ENCODE data around the gene ALOXE3. TPM values are rescaled to one million over a fixed set of nuclear protein-coding genes. Genes with fewer than 3 reads are reported as not detected.

ALOXE3 gene
- total RNA-seq, 1 donor from 2014 or later, result not detected

DNA sequence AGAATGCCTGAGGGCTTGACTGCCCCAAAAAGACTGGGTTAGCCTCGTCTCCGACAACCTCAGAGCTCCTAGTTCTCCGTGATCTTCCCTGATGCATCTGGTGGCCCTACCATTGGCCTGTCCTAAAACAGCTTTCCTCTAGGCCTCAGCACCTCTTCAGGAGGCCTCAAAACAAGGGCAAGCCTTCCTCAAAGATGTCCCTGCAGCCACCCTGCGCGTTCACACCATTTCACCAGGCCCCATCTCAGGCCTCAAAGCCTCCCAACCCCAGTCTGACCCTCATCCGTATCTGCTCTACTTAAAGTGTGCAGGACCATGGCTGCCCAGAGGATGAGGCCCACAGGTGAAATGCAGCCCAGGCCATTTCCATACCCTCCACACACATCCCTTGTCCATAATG, 7.4 kb downstream of the ALOXE3 start:
- no peak overlapping the region for H3K9ac ChIP-seq
- H3K4me1 ChIP-seq, result peaks cover 2% of the 10 kb centered on the region
- peak overlapping the region; percentile 66 for H3K4me3 Mint-ChIP-seq
- no peak for DNase-seq (ENCODE audit: low spot score)
- peaks cover 4% of the 10 kb centered on the region for H3K4me1 Mint-ChIP-seq
- no peaks in the 10 kb centered on the region for H3K9me3 Mint-ChIP-seq
- no peaks in the 10 kb centered on the region for H3K79me2 ChIP-seq (ENCODE audit: low read depth)
- no peaks in the 10 kb centered on the region for H4K20me1 ChIP-seq (ENCODE audit: low read depth)
- no peak overlapping the region for H3K4me3 ChIP-seq
- TF ChIP-seq, protein P1, sequence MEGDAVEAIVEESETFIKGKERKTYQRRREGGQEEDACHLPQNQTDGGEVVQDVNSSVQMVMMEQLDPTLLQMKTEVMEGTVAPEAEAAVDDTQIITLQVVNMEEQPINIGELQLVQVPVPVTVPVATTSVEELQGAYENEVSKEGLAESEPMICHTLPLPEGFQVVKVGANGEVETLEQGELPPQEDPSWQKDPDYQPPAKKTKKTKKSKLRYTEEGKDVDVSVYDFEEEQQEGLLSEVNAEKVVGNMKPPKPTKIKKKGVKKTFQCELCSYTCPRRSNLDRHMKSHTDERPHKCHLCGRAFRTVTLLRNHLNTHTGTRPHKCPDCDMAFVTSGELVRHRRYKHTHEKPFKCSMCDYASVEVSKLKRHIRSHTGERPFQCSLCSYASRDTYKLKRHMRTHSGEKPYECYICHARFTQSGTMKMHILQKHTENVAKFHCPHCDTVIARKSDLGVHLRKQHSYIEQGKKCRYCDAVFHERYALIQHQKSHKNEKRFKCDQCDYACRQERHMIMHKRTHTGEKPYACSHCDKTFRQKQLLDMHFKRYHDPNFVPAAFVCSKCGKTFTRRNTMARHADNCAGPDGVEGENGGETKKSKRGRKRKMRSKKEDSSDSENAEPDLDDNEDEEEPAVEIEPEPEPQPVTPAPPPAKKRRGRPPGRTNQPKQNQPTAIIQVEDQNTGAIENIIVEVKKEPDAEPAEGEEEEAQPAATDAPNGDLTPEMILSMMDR (IDR thresholded peaks at IDR 0.05), result no peak
- TF ChIP-seq EZH2phosphoT487 (IDR thresholded peaks at IDR 0.05) (no peak), EZH2 (IDR thresholded peaks at IDR 0.05) (no peak)
- no peak overlapping the region for H3K4me2 ChIP-seq
- no peaks in the 10 kb centered on the region for H3K36me3 Mint-ChIP-seq
- H3K27me3 Mint-ChIP-seq (ENCODE audit: insufficient read depth, low read depth), result peaks cover 55% of the 10 kb centered on the region
- no peaks in the 10 kb centered on the region for H3K36me3 ChIP-seq
- H2AFZ ChIP-seq (replicated peaks), result no peak overlapping the region
- H3F3A ChIP-seq (ENCODE audit: low read depth), result no peaks in the 10 kb centered on the region
- H3K27ac Mint-ChIP-seq, result no peak overlapping the region
- peaks cover 87% of the 10 kb centered on the region for H3K27me3 ChIP-seq
- no peaks in the 10 kb centered on the region for H3K9me3 ChIP-seq (ENCODE audit: low read depth)
- no peak overlapping the region for H3K27ac ChIP-seq

DNA sequence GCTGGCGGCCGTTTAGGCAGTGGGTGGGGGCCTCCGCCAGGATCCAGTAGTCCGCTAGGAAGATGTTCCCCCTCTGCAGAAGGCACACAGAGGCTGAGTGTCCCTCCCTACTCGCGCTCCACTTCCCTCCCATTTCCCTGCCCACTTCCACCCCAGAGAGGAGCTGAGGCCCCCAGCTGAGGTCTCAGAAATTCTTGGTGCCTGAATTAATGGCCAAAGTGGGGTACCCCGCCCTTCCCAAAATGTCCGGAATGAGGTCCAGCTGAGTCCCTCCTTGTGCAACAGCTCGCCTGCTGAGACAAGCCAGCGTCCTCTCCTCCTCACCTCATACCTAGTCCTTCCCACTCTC, 7.9 kb downstream of the ALOXE3 start:
- peaks cover 2% of the 10 kb centered on the region for H3K4me1 ChIP-seq
- no peak overlapping the region for H2AFZ ChIP-seq (replicated peaks)
- no peaks in the 10 kb centered on the region for H4K20me1 ChIP-seq (ENCODE audit: low read depth)
- no peaks in the 10 kb centered on the region for H3F3A ChIP-seq (ENCODE audit: low read depth)
- H3K4me3 ChIP-seq, result peak overlapping the region; percentile 50
- H3K36me3 ChIP-seq, result no peaks in the 10 kb centered on the region
- no peak overlapping the region for H3K9ac ChIP-seq
- Mint-ChIP-seq H3K27ac (no peak overlapping the region), H3K27me3 (ENCODE audit: insufficient read depth, low read depth) (peaks cover 51% of the 10 kb centered on the region), H3K36me3 (no peaks in the 10 kb centered on the region), H3K4me1 (peaks cover 4% of the 10 kb centered on the region), H3K9me3 (no peaks in the 10 kb centered on the region), H3K4me3 (peak overlapping the region; percentile 66)
- no peaks in the 10 kb centered on the region for H3K9me3 ChIP-seq (ENCODE audit: low read depth)
- DNase-seq (ENCODE audit: low spot score), result no peak
- peaks cover 82% of the 10 kb centered on the region for H3K27me3 ChIP-seq
- no peaks in the 10 kb centered on the region for H3K79me2 ChIP-seq (ENCODE audit: low read depth)
- H3K4me2 ChIP-seq, result peak overlapping the region; percentile 79
- TF ChIP-seq, protein P1 (IDR thresholded peaks at IDR 0.05), result no peak
- TF ChIP-seq EZH2 (IDR thresholded peaks at IDR 0.05) (peak; percentile 5), EZH2phosphoT487 (IDR thresholded peaks at IDR 0.05) (no peak)
- H3K27ac ChIP-seq, result no peak overlapping the region

DNA sequence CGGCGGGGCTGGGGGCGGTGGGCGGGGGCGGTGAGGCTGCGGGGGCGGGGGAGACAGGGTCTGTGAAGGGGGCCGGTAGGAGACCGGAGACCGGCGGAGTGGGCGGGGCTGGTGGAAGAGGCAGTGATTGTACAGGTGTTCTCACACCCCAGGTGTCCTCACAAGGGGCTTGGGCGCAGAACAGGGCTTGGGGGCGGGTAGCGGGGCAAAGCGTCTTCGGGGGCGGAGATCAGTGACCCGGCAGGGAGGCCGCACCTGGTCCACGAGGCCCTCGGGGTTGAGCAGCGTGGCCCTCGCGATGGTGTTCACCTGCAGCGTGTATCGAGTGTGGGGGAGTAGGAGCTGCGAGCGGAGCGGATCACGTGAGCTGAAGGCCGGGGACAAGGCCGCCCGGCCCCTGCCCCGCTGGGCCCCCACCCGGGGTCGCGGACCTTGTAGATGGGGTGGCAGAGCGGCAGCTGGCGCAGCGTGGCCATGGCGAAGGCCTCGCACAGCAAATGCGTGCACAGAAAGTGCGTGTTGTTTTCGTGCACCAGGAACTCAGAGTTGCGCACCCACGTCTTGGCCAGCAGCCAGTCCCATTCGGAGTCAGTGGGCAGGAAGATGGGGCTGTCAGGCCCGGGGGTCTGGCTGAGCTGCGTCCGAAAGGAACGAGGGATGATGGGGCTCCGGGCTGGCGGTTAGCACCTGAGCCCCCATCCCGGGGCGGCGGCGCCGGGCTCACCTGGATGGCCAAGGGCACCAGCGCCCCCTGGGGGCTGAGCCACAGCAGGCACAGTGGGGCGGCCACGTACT, 8.5 kb downstream of the ALOXE3 start:
- H3K27ac ChIP-seq, result no peak overlapping the region
- H3F3A ChIP-seq (ENCODE audit: low read depth), result no peaks in the 10 kb centered on the region
- H3K79me2 ChIP-seq (ENCODE audit: low read depth), result no peaks in the 10 kb centered on the region
- no peaks in the 10 kb centered on the region for H3K9me3 Mint-ChIP-seq
- no peak overlapping the region for H3K9ac ChIP-seq
- H3K27me3 ChIP-seq, result peaks cover 77% of the 10 kb centered on the region
- H3K4me1 ChIP-seq, result peaks cover 2% of the 10 kb centered on the region
- peak; percentile 80 for TF ChIP-seq EZH2 (IDR thresholded peaks at IDR 0.05)
- TF ChIP-seq, protein P1 (IDR thresholded peaks at IDR 0.05), result peak; percentile 81
- peak; percentile 66 for TF ChIP-seq EZH2phosphoT487 (IDR thresholded peaks at IDR 0.05)
- H3K27me3 Mint-ChIP-seq (ENCODE audit: insufficient read depth, low read depth), result peaks cover 48% of the 10 kb centered on the region
- H4K20me1 ChIP-seq (ENCODE audit: low read depth), result no peaks in the 10 kb centered on the region
- peak overlapping the region; percentile 9 for H3K4me3 Mint-ChIP-seq
- no peaks in the 10 kb centered on the region for H3K36me3 Mint-ChIP-seq
- H3K4me3 ChIP-seq, result peak overlapping the region; percentile 50
- no peaks in the 10 kb centered on the region for H3K36me3 ChIP-seq
- peak overlapping the region; percentile 59 for H2AFZ ChIP-seq (replicated peaks)
- peak overlapping the region; percentile 79 for H3K4me2 ChIP-seq
- DNase-seq (ENCODE audit: low spot score), result peak; percentile 82
- no peak overlapping the region for H3K27ac Mint-ChIP-seq
- H3K4me1 Mint-ChIP-seq, result peaks cover 4% of the 10 kb centered on the region
- H3K9me3 ChIP-seq (ENCODE audit: low read depth), result no peaks in the 10 kb centered on the region

Data from neural progenitor cell (in vitro differentiated cells).